Thyroid gland (tissue), 4 donors: Measurements from ENCODE around the gene HECTD2. TPM values are rescaled to one million over a fixed set of nuclear protein-coding genes. Genes with fewer than 3 reads are reported as not detected.

Experiments used
- DNase-seq, 2 donors: peaks; one replicate each; pipeline ENCODE4 v3.0.0-alpha.2; 2019
- H3K27ac ChIP-seq, 3 donors: fragments of 200-600 bp; sonication (generic); 1 replicate in 2 of 3; 2 replicates in 1 of 3; pipeline ENCODE4 v1.5.1; 2016 to 2019; ENCODE audit warnings: mild to moderate bottlenecking in 1 of 3, moderate library complexity in 1 of 3
- H3K27me3 ChIP-seq: fragments of 200-600 bp; sonication (generic); one replicate; pipeline ENCODE4 v1.5.1; 2019
- H3K36me3 ChIP-seq, 2 donors: fragments of 200-600 bp; sonication (generic); one replicate each; pipeline ENCODE4 v1.5.1; 2016 to 2019
- H3K4me1 ChIP-seq, 2 donors: fragments of 200-600 bp; sonication (generic); one replicate each; pipeline ENCODE4 v1.5.1; 2017 to 2019
- H3K4me3 ChIP-seq, 3 donors: fragments of 200-600 bp; sonication (generic); replicated peaks in 1 of 3; 1 replicate in 2 of 3; 2 replicates in 1 of 3; pipeline ENCODE4 v1.5.1; 2016; ENCODE audit warnings: mild to moderate bottlenecking in 1 of 3
- H3K9me3 ChIP-seq: fragments of 200-600 bp; sonication (generic); one replicate; pipeline ENCODE4 v1.5.1; 2017
- CTCF ChIP-seq, 6 experiments: fragments of 200-600 bp in 3 of 6; fragments of 450-650 bp in 3 of 6; sonication (generic) in 3 of 6; IDR thresholded peaks; one replicate each; pipeline ENCODE4 v1.5.1; 2016 to 2019; ENCODE audit warnings: antibody characterized with exemption in 6 of 6, mild to moderate bottlenecking in 2 of 6, inconsistent platforms in 1 of 6, moderate library complexity in 1 of 6
- POLR2A ChIP-seq, 2 donors: fragments of 450-650 bp; IDR thresholded peaks; one replicate each; pipeline ENCODE4 v1.6.1; 2017; ENCODE audit warnings: antibody characterized with exemption in 2 of 2, mild to moderate bottlenecking in 2 of 2, moderate library complexity in 1 of 2
- WGBS, 2 donors: methylation state at CpG; one replicate each; pipeline ENCODE4 v1.1.5; 2017; 5-methylcytosine and 5-hydroxymethylcytosine counted together
- intact Hi-C: fragments of 100-400 bp; cut with DNase I; formaldehyde crosslinking; loops from one replicate; pipeline ENCODE4 v1.15.1; 2023
- total RNA-seq, 4 donors: library from RNA; depleted of rRNA; stranded (reverse); fragments of >200 nt; gene quantifications; one replicate each; pipeline ENCODE4 v1.2.3, GENCODE V29; 2016

HECTD2 gene
- total RNA-seq, 4 donors from 2014 or later, result 16.0 to 25.2 (median 20.6) TPM

DNA sequence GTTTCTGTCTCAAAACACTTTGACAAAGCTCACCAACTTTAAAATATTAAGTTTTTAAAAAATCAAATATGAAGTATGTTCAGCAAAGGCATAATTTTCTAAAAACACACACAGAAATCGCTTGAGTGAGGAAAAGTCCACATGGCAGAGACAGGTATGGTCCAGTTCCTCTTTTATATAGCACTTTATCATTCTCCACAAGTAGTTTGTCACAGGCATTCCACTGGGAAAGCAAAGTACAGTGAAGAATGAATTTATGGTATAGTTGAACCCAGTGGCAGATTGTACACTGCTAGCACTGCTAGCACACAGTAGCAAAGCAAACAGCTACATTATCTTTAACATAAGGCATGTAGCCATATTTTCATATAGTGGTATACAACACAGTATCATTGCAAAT is 102.3 kb downstream of the HECTD2 start:
- no peaks in the 10 kb centered on the region for H3K4me1 ChIP-seq
- no peaks in the 10 kb centered on the region for H3K27me3 ChIP-seq
- WGBS, 2 donors, result 86 to 89% methylated on average over 1 of the region's 1 CpG
- H3K36me3 ChIP-seq, result no peaks in the 10 kb centered on the region
- intact Hi-C loops, result no loop called here
- H3K9me3 ChIP-seq, result no peaks in the 10 kb centered on the region
- no peak overlapping the region for H3K4me3 ChIP-seq
- no peak overlapping the region for H3K27ac ChIP-seq
- TF ChIP-seq POLR2A (IDR thresholded peaks at IDR 0.05) (no peak), CTCF (IDR thresholded peaks at IDR 0.05) (no peak)
- no peak for DNase-seq

GRCh38 chr10:91513598-91514424 is 103.7 kb downstream of the HECTD2 start:
- TF ChIP-seq CTCF (IDR thresholded peaks at IDR 0.05) (no peak), POLR2A (IDR thresholded peaks at IDR 0.05) (no peak)
- DNase-seq, result no peak
- H3K4me3 ChIP-seq, result no peak overlapping the region
- 77 to 85% methylated on average over 2 of the region's 2 CpGs for WGBS, 2 donors
- H3K36me3 ChIP-seq, result no peaks in the 10 kb centered on the region
- H3K4me1 ChIP-seq, result no peaks in the 10 kb centered on the region
- H3K27me3 ChIP-seq, result no peaks in the 10 kb centered on the region
- H3K9me3 ChIP-seq, result no peaks in the 10 kb centered on the region
- no peak overlapping the region for H3K27ac ChIP-seq
- intact Hi-C loops, result no loop called here

DNA sequence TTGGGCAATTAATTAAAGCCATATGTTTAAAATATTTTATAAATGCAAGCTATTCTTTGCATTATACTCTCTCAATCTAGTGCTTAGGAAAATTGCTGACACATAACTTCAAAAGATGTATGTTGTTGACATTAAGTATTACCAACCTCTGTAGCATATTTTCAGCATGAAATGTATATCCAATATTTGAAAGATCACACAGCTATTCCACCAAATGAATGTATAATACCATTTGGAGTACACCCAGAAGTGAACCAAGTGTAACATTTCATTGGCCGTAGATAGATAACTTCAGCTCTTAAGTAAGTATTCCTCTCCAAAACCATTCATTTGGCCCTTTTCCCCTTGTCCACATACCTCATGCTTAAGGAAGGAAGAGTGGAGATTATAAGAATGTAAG is 104.6 kb downstream of the HECTD2 start:
- Histone ChIP-seq H3K4me1 (no peaks in the 10 kb centered on the region), H3K4me3 (no peak overlapping the region), H3K9me3 (no peaks in the 10 kb centered on the region), H3K27ac (no peak overlapping the region), H3K36me3 (no peaks in the 10 kb centered on the region), H3K27me3 (no peaks in the 10 kb centered on the region)
- intact Hi-C loops, result no loop called here
- no peak for DNase-seq
- no peak for TF ChIP-seq CTCF (IDR thresholded peaks at IDR 0.05)
- no peak for TF ChIP-seq POLR2A (IDR thresholded peaks at IDR 0.05)
- WGBS, 2 donors, result 44 to 71% methylated on average over 1 of the region's 1 CpG

GRCh38 chr10:91517394-91517793 is 107.2 kb downstream of the HECTD2 start:
- no peak for DNase-seq
- no peaks in the 10 kb centered on the region for H3K9me3 ChIP-seq
- no peak overlapping the region for H3K4me3 ChIP-seq
- TF ChIP-seq POLR2A (IDR thresholded peaks at IDR 0.05) (no peak), CTCF (IDR thresholded peaks at IDR 0.05) (no peak)
- intact Hi-C loops, result no loop called here
- no peaks in the 10 kb centered on the region for H3K27me3 ChIP-seq
- H3K27ac ChIP-seq, result no peak overlapping the region
- H3K36me3 ChIP-seq, result no peaks in the 10 kb centered on the region
- no peaks in the 10 kb centered on the region for H3K4me1 ChIP-seq

DNA sequence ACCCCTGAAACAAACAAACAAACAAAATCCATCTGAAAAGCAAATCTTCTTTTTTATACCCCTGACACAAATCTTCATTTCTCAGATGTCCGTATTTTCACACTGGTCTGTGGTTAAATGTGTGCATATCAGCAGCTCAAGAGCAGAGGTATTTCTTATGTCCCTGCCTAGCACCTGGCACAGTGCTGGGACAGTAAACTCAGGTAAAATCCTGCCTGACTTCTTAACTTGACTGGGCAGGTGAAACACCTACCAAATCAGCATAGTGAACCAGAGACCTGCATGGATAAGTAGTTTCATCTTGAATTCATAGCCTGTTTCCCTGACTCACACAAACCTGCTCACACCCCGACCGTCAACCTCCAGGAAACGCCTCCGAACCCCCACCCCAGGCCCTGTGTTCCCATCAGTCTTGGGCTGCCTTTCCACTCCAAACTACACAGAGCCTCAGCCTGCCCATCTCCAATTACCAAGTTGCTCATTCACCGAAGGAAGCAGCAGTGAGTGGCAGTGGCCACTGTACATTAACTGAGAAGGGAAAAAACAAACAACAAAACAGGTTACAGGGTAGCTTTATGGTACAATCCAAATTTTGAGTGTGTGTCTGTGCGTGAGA is 109.9 kb downstream of the HECTD2 start:
- Histone ChIP-seq H3K36me3 (no peaks in the 10 kb centered on the region), H3K27me3 (no peaks in the 10 kb centered on the region), H3K4me1 (no peaks in the 10 kb centered on the region), H3K9me3 (no peaks in the 10 kb centered on the region), H3K4me3 (no peak overlapping the region), H3K27ac (no peak overlapping the region)
- no peak for DNase-seq
- WGBS, 2 donors, result 71 to 75% methylated on average over 7 of the region's 7 CpGs
- intact Hi-C loops, result no loop called here
- TF ChIP-seq CTCF (IDR thresholded peaks at IDR 0.05) (no peak), POLR2A (IDR thresholded peaks at IDR 0.05) (no peak)
